ENCODE results near the gene SLC5A5. TPM values are rescaled to one million over a fixed set of nuclear protein-coding genes. Genes with fewer than 3 reads are reported as not detected.

Gene SLC5A5
- total RNA-seq, 1 donor from 2014 or later, result not detected

DNA sequence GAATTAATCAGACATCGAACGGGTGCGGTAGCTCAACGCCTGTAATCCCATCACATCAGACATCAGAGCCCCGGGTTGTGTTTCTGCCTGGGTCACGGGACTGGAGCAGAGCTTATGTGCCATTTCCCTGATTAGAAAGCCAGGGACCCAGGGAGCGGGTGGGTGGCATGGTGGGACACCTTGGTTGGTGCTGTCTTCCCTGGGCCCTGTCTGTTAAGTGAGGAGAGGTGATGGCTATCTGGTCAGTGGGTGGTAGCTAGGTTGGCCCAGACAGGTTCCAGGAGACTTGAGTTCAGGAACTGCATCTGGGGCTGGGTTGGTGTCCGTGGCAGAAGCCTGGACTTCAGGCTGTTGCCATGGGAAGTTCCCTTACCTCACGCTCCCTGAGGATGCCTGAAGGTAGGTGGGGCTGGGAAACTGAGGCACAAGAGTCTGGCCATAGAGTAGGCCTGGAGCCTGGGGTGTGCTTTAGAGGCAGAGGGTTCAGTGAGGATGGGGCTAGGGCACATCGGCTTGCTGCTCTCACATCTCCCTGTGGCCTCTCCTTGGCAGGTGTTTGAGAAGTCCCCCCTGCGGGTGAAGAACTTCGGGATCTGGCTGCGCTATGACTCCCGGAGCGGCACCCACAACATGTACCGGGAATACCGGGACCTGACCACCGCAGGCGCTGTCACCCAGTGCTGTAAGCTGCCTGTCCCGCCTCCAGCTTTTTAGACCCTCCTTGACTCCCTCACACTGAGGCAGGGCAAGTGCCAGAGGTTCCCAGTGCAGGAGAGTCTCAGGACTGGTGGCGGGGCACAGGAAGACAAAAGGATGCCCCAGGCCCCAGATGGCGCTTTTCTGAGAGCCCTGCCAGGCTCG is 10.0 kb upstream of the SLC5A5 start:
- Mint-ChIP-seq H3K27ac (peak overlapping the region; percentile 96), H3K4me3 (ENCODE audit: low read depth) (peak overlapping the region; percentile 96), H3K36me3 (ENCODE audit: insufficient read depth) (peaks cover 17% of the 10 kb centered on the region), H3K9me3 (ENCODE audit: low read depth) (no peaks in the 10 kb centered on the region), H3K4me1 (ENCODE audit: low read depth) (peaks cover 19% of the 10 kb centered on the region), H3K27me3 (peaks cover 3% of the 10 kb centered on the region)
- TF ChIP-seq, protein P1, sequence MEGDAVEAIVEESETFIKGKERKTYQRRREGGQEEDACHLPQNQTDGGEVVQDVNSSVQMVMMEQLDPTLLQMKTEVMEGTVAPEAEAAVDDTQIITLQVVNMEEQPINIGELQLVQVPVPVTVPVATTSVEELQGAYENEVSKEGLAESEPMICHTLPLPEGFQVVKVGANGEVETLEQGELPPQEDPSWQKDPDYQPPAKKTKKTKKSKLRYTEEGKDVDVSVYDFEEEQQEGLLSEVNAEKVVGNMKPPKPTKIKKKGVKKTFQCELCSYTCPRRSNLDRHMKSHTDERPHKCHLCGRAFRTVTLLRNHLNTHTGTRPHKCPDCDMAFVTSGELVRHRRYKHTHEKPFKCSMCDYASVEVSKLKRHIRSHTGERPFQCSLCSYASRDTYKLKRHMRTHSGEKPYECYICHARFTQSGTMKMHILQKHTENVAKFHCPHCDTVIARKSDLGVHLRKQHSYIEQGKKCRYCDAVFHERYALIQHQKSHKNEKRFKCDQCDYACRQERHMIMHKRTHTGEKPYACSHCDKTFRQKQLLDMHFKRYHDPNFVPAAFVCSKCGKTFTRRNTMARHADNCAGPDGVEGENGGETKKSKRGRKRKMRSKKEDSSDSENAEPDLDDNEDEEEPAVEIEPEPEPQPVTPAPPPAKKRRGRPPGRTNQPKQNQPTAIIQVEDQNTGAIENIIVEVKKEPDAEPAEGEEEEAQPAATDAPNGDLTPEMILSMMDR (IDR thresholded peaks at IDR 0.05; ENCODE audit: unreplicated experiment), result no peak
- DNase-seq (ENCODE audit: low spot score, unreplicated experiment), result no peak

DNA sequence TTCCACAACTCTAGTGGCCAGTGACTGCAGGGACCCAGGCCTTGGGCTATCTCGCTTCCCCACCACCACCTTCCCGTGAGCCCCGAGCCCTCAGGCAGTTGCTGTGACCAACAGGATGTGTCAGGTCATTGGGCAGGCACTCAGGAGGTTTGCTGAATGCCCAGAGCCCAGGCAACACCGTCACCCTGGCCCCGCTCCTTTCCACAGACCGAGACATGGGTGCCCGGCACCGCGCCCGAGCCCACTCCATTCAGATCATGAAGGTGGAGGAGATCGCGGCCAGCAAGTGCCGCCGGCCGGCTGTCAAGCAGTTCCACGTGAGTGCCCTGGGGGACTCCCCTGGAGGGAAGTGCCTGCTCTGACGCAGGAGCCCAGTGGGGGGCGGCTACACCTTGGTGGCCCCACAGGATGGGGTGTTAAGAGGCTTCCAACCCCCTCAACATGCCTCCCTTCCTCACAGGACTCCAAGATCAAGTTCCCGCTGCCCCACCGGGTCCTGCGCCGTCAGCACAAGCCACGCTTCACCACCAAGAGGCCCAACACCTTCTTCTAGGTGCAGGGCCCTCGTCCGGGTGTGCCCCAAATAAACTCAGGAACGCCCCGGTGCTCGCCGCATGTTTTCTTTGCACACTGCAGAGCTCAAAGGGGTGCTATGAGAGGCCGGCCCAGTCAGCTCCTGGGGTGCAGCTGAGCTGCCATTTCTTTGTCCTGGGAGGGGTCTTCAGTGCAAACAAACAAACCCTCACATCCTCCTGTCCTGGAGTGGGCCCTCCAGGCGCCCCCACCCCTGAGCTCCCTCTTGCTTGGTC is 8.8 kb upstream of the SLC5A5 start:
- Mint-ChIP-seq H3K4me1 (ENCODE audit: low read depth) (peaks cover 19% of the 10 kb centered on the region), H3K4me3 (ENCODE audit: low read depth) (peak overlapping the region; percentile 37), H3K27me3 (peaks cover 5% of the 10 kb centered on the region), H3K9me3 (ENCODE audit: low read depth) (no peaks in the 10 kb centered on the region), H3K27ac (no peak overlapping the region), H3K36me3 (ENCODE audit: insufficient read depth) (peaks cover 17% of the 10 kb centered on the region)
- TF ChIP-seq, protein P1 (IDR thresholded peaks at IDR 0.05; ENCODE audit: unreplicated experiment), result no peak
- no peak for DNase-seq (ENCODE audit: low spot score, unreplicated experiment)

DNA sequence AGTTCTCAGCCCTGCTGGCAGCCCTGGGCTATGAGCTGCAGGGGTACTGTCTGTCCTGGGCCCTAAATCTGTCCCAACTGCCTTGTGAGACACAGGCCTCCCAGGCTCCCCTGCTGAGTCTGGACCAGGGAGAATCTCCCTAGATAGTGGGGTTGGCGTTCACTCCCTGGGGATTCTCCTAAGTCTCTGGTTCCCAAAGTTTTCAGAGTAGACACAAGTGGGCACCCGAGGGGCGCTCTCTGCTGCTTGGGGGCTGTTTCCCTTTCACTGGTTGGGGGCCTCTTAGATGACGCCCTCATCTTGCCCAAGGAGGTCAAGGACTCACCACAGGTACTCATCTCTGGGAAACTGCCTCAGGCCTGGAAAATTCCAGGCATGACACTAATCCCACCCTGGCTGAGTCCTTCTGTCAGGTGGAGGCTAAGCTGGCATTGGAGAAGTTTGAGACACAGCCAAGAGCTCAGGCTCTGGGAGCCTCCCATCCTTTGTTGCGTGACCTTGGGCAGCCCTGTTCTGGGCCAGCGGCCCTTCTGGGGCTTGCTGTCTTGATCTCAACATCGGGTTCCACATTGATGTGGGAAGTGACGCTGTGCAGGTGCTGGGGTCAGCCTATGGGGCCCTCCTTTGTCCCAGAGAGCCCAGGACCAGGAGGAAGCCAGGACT is 8.1 kb upstream of the SLC5A5 start:
- no peak overlapping the region for H3K4me3 Mint-ChIP-seq (ENCODE audit: low read depth)

DNA sequence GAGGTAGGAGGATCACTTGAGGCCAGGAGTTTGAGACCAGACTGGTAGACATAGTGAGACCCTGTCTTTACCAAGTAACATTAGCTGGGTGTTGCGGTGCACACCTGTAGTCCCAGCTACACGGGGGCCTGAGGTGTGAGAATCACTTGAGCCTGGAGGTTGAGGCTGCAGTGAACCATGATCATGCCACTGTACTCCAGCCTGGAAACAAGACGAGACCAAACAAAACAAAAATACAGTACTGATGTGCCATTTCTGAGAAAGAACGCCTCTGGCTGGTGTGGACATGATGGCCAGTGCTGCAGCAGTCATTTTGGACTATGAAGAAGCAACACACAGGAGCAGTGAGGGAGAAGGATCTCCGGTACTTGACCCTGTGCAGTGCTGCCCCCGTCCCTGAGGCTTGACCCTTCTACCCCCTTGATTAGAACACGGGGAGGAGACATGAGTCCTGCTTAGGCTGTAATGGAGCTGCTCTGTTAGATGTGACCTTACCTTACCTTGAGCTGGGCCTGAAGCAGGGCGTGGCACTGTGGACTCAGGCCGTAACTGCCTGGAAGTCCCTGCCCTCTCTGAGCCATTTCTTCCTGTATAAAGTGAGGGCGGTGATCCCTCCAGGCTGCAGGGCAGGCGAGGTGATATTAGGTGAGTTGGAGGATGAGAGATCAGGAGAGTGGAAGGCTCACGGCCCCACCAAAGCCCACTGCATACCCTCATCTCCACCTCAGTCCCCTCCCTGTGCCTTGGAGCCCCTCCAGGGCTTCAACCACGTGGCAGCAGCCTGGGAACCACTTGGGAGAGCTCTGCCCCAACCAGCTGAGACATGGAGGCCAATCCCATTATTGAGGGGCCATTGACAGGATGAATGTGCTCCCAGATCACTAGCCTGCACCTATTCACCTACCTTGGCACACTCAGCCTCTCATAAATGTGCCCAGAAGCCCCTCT is 6.1 kb upstream of the SLC5A5 start:
- Mint-ChIP-seq H3K27me3 (peaks cover 23% of the 10 kb centered on the region), H3K36me3 (ENCODE audit: insufficient read depth) (peaks cover 15% of the 10 kb centered on the region), H3K4me3 (ENCODE audit: low read depth) (no peak overlapping the region)

More for the DNA sequence above, 8.1 kb upstream of the SLC5A5 start:
- peaks cover 9% of the 10 kb centered on the region for H3K27me3 Mint-ChIP-seq
- H3K27ac Mint-ChIP-seq, result no peak overlapping the region
- H3K4me1 Mint-ChIP-seq (ENCODE audit: low read depth), result peaks cover 19% of the 10 kb centered on the region
- TF ChIP-seq, protein P1 (IDR thresholded peaks at IDR 0.05; ENCODE audit: unreplicated experiment), result no peak
- H3K9me3 Mint-ChIP-seq (ENCODE audit: low read depth), result no peaks in the 10 kb centered on the region
- no peak for DNase-seq (ENCODE audit: low spot score, unreplicated experiment)
- peaks cover 17% of the 10 kb centered on the region for H3K36me3 Mint-ChIP-seq (ENCODE audit: insufficient read depth)

More for the DNA sequence above, 6.1 kb upstream of the SLC5A5 start:
- TF ChIP-seq, protein P1 (IDR thresholded peaks at IDR 0.05; ENCODE audit: unreplicated experiment), result no peak
- H3K9me3 Mint-ChIP-seq (ENCODE audit: low read depth), result no peaks in the 10 kb centered on the region
- H3K4me1 Mint-ChIP-seq (ENCODE audit: low read depth), result peaks cover 11% of the 10 kb centered on the region
- peak overlapping the region; percentile 85 for H3K27ac Mint-ChIP-seq
- DNase-seq (ENCODE audit: low spot score, unreplicated experiment), result no peak

Data from progenitor cell of endocrine pancreas (in vitro differentiated cells).